Small intestine (tissue), 7 donors: ENCODE data around the gene ATP6V0A4. TPM values are rescaled to one million over a fixed set of nuclear protein-coding genes. Genes with fewer than 3 reads are reported as not detected.

Experiments used
- DNase-seq, 2 donors: peaks; one replicate each; pipeline versions ENCODE4 v3.0.0 to v3.0.0-alpha.2; 2013
- FAIRE-seq: peaks from 2 replicates; lab custom pipeline; 2012; peaks lifted over from hg19 to GRCh38; lab: Jason Lieb, UNC
- H3K27ac ChIP-seq, 3 donors: one replicate each; pipeline ENCODE4 v1.5.1; 2013; ENCODE audit warnings: low read length in 2 of 3, mild to moderate bottlenecking in 2 of 3, control low read depth in 1 of 3, inconsistent platforms in 1 of 3, low read depth in 1 of 3, moderate library complexity in 1 of 3
- H3K27me3 ChIP-seq, 3 donors: one replicate each; pipeline ENCODE4 v1.6.1; 2013; ENCODE audit warnings: low read length in 3 of 3, inconsistent platforms in 1 of 3; ENCODE audit not compliant: control insufficient read depth in 3 of 3, insufficient read depth in 3 of 3
- H3K36me3 ChIP-seq, 3 donors: one replicate each; pipeline ENCODE4 v1.6.1; 2013; ENCODE audit warnings: low read length in 3 of 3, inconsistent platforms in 1 of 3, low read depth in 1 of 3, mild to moderate bottlenecking in 1 of 3, moderate library complexity in 1 of 3; ENCODE audit not compliant: control insufficient read depth in 3 of 3, insufficient read depth in 2 of 3
- H3K4me1 ChIP-seq, 3 donors: one replicate each; pipeline ENCODE4 v1.6.1; 2013; ENCODE audit warnings: low read length in 2 of 3, inconsistent platforms in 1 of 3, low read depth in 1 of 3, mild to moderate bottlenecking in 1 of 3, moderate library complexity in 1 of 3; ENCODE audit not compliant: control insufficient read depth in 3 of 3, insufficient read depth in 2 of 3
- H3K4me3 ChIP-seq, 3 donors: one replicate each; pipeline ENCODE4 v1.5.1; 2013; ENCODE audit warnings: low read length in 3 of 3, control low read depth in 1 of 3, inconsistent platforms in 1 of 3, low read depth in 1 of 3, mild to moderate bottlenecking in 1 of 3, moderate library complexity in 1 of 3
- H3K9me3 ChIP-seq, 2 donors: one replicate each; pipeline ENCODE4 v1.6.1; 2013; ENCODE audit warnings: low read depth in 1 of 2, low read length in 1 of 2; ENCODE audit not compliant: control insufficient read depth in 2 of 2, insufficient read depth in 1 of 2
- WGBS, 3 donors: extraction: QIAGEN DNeasy Blood & Tissue Kit; methylation state at CpG; one replicate each; pipeline ENCODE4 v1.1.7; 2013; 5-methylcytosine and 5-hydroxymethylcytosine counted together
- polyA plus RNA-seq, 4 donors: library from polyadenylated mRNA; stranded (reverse) in 3 of 4; unstranded in 1 of 4; fragments of 200-250 nt in 3 of 4; fragments of 120-200 nt in 1 of 4; gene quantifications; one replicate each; pipeline versions ENCODE4 v1.2.1 to v1.2.3, GENCODE V29; 2013
- donor health status: healthy with polysubstance abuse.
- donor health status: control.
- donor health status: control.
- donor health status: Bipolar disorder and iron deficiency.
- donor health status: healthy.

ATP6V0A4 gene
- polyA plus RNA-seq, 4 donors: 0.06 TPM; not detected in 3

DNA sequence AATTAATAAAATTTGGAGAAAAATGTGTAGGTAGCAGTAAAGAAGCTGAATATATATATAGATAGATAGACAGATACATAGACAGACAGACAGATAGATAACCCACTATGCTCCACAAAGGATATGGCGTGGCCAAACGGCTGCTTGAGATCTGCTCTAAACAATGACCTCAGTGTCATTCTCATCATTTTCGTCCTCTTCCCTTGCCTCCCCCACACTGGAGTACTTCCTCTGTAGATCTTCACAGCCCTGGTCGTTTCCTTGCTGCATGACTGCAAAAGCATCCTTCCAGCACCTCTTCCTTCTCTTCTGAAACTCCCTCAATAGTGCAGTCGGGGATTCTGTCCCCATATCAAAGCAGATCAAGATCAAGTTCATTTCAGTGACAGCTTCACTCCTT, 35.6 kb upstream of the ATP6V0A4 start:
- no peaks in the 10 kb centered on the region for H3K4me1 ChIP-seq
- no peak for DNase-seq
- no peak overlapping the region for H3K4me3 ChIP-seq
- H3K9me3 ChIP-seq: no peaks in the 10 kb centered on the region
- FAIRE-seq: no peak
- no peak overlapping the region for H3K27ac ChIP-seq
- WGBS, 3 donors: 53 to 78% (median 74%) methylated on average over 5 of the region's 5 CpGs
- peaks cover 0 to 4% (median 0%) of the 10 kb centered on the region in 3 donors for H3K36me3 ChIP-seq
- H3K27me3 ChIP-seq: no peaks in the 10 kb centered on the region

DNA sequence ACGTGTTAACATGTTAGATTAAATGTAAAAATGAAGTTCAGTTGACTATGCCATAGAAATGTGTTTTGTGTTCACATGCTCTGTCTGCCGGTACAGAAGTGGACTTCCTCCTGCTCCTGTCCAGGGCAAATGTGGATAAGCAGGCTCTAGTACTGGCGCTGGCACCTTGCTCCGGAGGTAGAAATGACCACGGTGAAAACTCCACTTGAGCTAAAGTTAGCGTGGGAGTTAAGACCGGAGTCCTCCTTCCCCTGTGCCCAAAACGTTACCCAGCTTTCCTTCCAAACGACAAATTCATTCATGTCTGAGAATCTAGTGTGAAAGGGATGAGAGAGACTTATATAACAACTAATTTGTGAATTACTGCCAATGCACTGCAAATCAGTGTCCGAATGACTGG, 35.0 kb upstream of the ATP6V0A4 start:
- Histone ChIP-seq H3K27ac (no peak overlapping the region), H3K4me3 (no peak overlapping the region), H3K4me1 (no peaks in the 10 kb centered on the region), H3K36me3 (peaks cover 0 to 4% (median 0%) of the 10 kb centered on the region in 3 donors), H3K9me3 (no peaks in the 10 kb centered on the region), H3K27me3 (no peaks in the 10 kb centered on the region)
- 91% methylated on average over 10 of the region's 10 CpGs for WGBS, 3 donors
- DNase-seq (no peak), FAIRE-seq (no peak)

DNA sequence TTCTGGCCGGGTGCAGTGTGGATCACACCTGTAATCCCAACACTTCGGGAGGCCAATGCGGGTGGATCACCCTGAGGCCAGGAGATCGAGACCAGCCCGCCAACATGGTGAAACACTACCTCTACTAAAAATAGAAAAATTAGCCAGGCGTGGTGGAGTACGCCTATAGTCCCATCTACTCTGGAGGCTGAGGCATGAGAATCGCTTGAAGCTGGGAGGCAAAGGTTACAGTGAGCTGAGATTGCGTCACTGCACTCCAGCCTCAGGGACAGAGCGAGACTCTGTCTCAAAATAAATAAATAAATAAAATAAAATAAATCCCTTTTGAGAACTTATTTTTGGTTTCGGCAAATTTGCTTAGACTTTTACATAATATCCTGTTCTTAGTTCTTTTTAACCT, 31.3 kb upstream of the ATP6V0A4 start:
- FAIRE-seq (no peak), DNase-seq (no peak)
- no peaks in the 10 kb centered on the region for H3K27me3 ChIP-seq
- WGBS, 3 donors: 78 to 92% (median 89%) methylated on average over 11 of the region's 11 CpGs
- H3K27ac ChIP-seq: no peak overlapping the region
- no peaks in the 10 kb centered on the region for H3K9me3 ChIP-seq
- no peaks in the 10 kb centered on the region for H3K4me1 ChIP-seq
- H3K36me3 ChIP-seq: no peaks in the 10 kb centered on the region
- no peak overlapping the region for H3K4me3 ChIP-seq

DNA sequence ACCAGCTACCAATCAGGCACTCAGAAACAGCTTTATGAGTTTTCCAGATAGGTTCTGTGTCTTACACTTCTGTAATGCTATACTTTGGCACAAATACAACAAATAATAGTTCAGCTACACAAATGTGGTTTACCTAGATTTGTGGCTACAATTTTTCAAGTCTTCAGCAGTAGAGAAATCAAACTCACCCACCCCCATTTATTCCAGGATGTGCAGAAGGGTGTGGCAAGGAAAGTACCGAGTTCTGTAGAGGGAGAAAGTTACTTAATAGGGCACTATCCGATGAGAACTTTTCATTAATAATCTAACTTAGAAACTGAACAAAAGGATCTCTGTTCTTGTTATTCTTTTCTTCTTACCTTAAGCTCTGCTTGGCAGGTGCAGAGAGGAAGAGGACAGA, 30.3 kb upstream of the ATP6V0A4 start:
- Histone ChIP-seq H3K4me3 (no peak overlapping the region), H3K9me3 (no peaks in the 10 kb centered on the region), H3K36me3 (no peaks in the 10 kb centered on the region), H3K27me3 (no peaks in the 10 kb centered on the region), H3K4me1 (no peaks in the 10 kb centered on the region), H3K27ac (no peak overlapping the region)
- DNase-seq (no peak), FAIRE-seq (no peak)
- WGBS, 3 donors: 17 to 49% (median 39%) methylated on average over 2 of the region's 2 CpGs

DNA sequence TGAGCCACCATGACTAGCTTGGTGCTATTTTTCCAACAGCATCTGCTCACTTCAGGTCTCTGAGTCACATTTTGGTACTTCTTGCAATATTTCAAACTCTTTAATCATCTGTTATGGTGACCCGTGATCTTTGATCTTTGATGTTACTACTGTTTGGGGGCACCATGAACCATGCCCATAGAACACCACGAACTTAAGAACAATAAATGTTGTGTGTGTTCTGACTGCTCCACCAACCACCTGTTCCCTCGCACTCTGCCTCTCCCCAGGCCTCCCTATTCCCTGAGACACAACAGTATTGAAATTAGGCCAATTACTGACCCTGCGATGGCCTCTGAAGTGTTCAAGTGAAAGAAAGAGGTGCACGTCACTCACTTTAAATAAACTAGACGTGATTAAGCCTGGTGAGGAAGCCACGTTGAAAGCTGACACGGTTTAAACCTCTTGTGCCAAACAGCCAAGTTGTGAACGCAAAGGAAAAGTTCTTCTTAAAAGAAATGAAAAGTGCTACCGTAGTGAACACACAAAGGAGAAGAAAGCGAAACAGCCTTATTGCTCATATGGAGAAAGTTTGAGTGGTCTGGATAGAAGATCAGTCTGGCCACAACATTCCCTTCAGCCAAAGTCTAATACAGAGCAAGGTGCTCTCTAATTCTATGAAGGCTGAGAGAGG, 27.2 kb upstream of the ATP6V0A4 start:
- no peaks in the 10 kb centered on the region for H3K36me3 ChIP-seq
- WGBS, 3 donors: 83 to 88% (median 85%) methylated on average over 11 of the region's 11 CpGs
- DNase-seq: no peak
- no peak for FAIRE-seq
- H3K4me3 ChIP-seq: no peak overlapping the region
- H3K9me3 ChIP-seq: no peaks in the 10 kb centered on the region
- H3K27me3 ChIP-seq: no peaks in the 10 kb centered on the region
- no peak overlapping the region for H3K27ac ChIP-seq
- H3K4me1 ChIP-seq: no peaks in the 10 kb centered on the region

DNA sequence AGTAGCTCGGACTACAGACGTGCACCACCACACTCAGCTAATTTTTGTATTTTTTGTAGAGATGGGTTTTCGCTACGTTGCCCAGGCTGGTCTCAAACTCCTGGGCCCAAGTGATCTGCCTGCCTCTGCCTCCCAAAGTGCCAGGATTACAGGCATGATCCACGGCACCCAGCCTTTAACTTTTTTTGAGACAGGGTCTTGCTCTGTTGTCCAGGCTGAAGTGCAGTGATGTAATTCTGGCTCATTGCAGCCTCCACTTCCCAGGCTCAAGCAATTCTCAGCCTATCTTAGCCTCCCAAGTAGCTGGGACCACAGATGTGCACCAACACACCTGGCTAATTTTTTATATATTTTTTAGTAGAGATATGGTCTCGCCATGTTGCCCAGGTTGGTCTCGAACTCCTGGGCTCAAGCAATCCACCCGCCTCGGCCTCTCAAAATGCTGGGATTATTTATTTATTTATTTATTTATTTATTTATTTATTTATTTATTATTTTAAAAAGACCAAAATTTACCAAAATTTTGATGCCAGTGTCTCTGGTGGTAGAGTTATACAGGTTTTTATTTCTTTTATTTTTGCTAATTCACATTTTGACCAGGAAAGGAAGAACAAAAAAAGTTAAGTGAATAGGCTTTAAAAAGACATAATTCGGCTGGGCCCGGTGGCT, 25.0 kb upstream of the ATP6V0A4 start:
- DNase-seq (no peak), FAIRE-seq (no peak)
- Histone ChIP-seq H3K4me3 (no peak overlapping the region), H3K36me3 (no peaks in the 10 kb centered on the region), H3K27ac (no peak overlapping the region), H3K9me3 (no peaks in the 10 kb centered on the region), H3K4me1 (no peaks in the 10 kb centered on the region), H3K27me3 (no peaks in the 10 kb centered on the region)
- WGBS, 3 donors: 88 to 96% (median 90%) methylated on average over 11 of the region's 11 CpGs

DNA sequence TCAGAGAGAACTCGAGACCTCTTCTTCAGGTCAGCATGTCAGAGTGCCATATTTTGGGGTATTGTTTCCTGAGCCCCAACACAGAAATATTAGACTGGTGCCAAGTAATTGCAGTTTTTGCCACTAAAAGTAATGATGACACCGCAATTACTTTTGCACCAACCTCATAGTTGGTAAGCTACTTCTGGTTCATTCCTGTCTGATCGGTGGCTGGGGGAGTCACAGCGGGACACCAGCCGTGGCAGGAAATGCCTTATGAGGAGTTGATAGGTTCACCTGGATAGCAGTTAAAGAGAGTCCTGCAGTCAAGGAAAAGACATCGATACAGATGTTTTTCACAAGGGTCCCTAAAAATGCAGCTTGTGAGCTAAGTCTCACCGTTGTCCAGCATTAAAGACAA, 23.9 kb upstream of the ATP6V0A4 start:
- WGBS, 3 donors: 88 to 95% (median 93%) methylated on average over 7 of the region's 7 CpGs
- Histone ChIP-seq H3K36me3 (no peaks in the 10 kb centered on the region), H3K9me3 (no peaks in the 10 kb centered on the region), H3K27me3 (no peaks in the 10 kb centered on the region), H3K27ac (no peak overlapping the region), H3K4me1 (no peaks in the 10 kb centered on the region), H3K4me3 (no peak overlapping the region)
- DNase-seq (no peak), FAIRE-seq (no peak)

DNA sequence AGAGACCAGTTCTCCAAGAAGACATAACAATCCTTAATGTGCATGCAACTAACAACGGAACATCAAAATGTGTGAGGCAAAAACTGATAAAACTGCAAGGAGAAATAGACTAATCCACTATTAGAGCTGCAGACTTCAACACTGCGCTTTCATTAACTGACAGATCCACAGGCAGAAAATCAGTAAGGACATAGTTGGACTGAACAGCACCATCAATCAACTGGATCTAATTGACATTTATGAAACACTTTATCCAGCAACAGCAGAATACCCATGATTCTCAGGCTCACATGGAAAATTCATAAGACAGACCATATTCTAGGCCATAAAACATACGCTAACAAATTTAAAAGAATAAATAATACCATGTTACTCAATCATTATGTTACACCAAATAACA, 21.6 kb upstream of the ATP6V0A4 start:
- Histone ChIP-seq H3K27me3 (no peaks in the 10 kb centered on the region), H3K9me3 (no peaks in the 10 kb centered on the region), H3K4me1 (no peaks in the 10 kb centered on the region), H3K27ac (no peak overlapping the region), H3K4me3 (no peak overlapping the region), H3K36me3 (no peaks in the 10 kb centered on the region)
- DNase-seq (no peak), FAIRE-seq (no peak)
- WGBS, 3 donors: 82 to 94% (median 87%) methylated on average over 3 of the region's 3 CpGs
